Spleen (tissue), 7 donors: ENCODE data around the gene STUM.

Experiments
- POLR2A ChIP-seq, 3 donors: fragments of 450-650 bp; IDR thresholded peaks; one replicate each; pipeline ENCODE4 v1.5.1; 2017; ENCODE audit warnings: antibody characterized with exemption in 3 of 3, mild to moderate bottlenecking in 1 of 3
- POLR2AphosphoS5 ChIP-seq, 3 donors: sonication (generic); formaldehyde crosslinking; IDR thresholded peaks; one replicate each; pipeline ENCODE4 v1.5.1; 2017; ENCODE audit warnings: antibody characterized with exemption in 3 of 3
- TF ChIP-seq, protein P1 (sequence below), 11 experiments: fragments of 200-600 bp in 7 of 11; fragments of 450-650 bp in 4 of 11; sonication (generic) in 4 of 11; IDR thresholded peaks in 8 of 11; conservative IDR thresholded peaks in 3 of 11; 1 replicate in 7 of 11; 2 replicates in 4 of 11; pipeline versions ENCODE4 v1.4.0 to v1.8.0; 2016 to 2021; ENCODE audit warnings: antibody characterized with exemption in 11 of 11, inconsistent platforms in 4 of 11, mild to moderate bottlenecking in 1 of 11
- donor health status: DM: no; HTN: no; CAD: no; lungs with moderate emphysema.
- donor health status: DM: no; HTN: no; CAD: no.
- donor health status: DM: no; HTN: no; CAD: no.

DNA sequence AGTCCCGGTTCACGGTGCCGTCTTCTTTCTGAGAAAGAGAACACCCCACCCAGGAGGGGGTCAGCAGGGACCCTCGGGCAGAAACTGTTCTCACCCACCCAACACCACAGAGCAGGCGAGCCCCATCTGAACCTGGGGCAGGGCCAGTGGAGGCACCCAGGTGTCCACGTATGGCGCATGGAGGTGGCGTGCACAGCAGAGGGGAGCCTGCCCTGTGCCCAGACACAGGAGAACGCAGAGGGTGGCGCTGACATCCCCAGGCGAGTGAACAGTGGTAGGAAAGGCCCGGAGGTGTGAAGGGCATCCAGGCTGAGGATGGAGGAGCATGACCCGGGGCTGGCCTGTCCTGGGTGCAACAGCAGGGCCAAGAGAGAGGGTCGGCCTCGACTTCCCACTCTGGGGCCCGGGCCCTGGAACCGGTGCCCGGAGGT lies 91.1 kb downstream of the STUM start:
- TF ChIP-seq, protein P1, sequence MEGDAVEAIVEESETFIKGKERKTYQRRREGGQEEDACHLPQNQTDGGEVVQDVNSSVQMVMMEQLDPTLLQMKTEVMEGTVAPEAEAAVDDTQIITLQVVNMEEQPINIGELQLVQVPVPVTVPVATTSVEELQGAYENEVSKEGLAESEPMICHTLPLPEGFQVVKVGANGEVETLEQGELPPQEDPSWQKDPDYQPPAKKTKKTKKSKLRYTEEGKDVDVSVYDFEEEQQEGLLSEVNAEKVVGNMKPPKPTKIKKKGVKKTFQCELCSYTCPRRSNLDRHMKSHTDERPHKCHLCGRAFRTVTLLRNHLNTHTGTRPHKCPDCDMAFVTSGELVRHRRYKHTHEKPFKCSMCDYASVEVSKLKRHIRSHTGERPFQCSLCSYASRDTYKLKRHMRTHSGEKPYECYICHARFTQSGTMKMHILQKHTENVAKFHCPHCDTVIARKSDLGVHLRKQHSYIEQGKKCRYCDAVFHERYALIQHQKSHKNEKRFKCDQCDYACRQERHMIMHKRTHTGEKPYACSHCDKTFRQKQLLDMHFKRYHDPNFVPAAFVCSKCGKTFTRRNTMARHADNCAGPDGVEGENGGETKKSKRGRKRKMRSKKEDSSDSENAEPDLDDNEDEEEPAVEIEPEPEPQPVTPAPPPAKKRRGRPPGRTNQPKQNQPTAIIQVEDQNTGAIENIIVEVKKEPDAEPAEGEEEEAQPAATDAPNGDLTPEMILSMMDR (IDR thresholded peaks at IDR 0.05 in 8 of 11, conservative IDR thresholded peaks at IDR 0.05 in 3 of 11) = no peak
- TF ChIP-seq POLR2A (IDR thresholded peaks at IDR 0.05) (no peak), POLR2AphosphoS5 (IDR thresholded peaks at IDR 0.05) (peak in 1 of 3 donors; percentile 56)
